HK-2 (cell line): ENCODE results near the gene TVP23A.
"Not testable (repeated sequence)": the region's sequence is repeated elsewhere in the genome, so short reads cannot be mapped to it uniquely, and the experiment has no call there.

ENCODE experiments used
- DNase-seq: peaks from one replicate; pipeline ENCODE4 v3.0.0-alpha.2; 2018; ENCODE audit not compliant: unreplicated experiment

The TVP23A gene

DNA sequence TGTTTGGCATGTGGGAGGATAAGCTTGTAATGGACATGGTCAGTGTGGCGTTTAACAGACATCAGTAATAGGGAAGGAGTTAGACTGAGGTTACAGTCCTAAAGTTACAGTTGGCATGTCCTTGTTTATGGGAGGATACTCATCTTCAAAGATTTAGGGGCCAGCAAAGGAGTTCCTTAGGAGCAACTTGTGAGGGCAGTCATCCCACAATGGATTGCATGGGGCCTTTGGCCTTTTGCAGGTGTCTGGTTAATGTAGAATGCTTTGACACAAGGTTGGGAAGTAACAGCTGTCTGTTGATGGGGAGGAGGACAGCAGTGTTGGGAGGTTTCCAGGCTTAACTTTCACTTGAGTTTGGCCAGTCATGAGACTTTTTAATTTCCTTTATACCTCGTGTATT, 72.8 kb downstream of the TVP23A start:
- DNase-seq: no peak

DNA sequence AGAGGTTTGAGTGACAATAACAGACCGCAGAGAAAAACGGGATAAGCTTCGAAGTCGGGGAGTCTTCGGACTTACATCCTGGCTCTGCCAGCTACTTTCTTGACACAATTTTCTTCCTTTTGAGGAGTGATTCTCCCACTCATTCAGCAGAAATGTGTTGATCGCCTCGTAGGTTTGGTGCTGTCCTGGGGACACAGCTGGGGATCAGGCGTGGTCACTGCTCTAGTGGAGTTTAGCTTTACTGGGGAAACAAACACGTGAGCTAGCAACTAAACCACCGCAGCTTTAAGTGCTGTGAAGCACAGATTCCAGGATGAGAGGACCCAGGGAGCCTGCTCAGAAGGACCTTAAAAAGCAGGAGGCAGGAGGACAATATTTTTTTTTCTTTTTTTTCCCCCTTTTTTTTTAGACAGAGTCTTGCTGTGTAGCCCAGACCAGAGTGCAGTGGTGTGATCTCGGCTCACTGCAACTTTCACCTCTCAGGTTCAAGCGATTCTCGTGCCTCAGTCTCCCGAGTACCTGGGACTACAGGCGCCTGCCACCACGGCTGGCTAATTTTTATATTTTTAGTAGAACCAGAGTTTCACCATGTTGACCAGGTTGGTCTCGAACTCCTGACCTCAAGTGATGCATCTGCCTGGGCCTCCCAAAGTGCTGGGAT, 74.1 kb downstream of the TVP23A start:
- DNase-seq: no peak

DNA sequence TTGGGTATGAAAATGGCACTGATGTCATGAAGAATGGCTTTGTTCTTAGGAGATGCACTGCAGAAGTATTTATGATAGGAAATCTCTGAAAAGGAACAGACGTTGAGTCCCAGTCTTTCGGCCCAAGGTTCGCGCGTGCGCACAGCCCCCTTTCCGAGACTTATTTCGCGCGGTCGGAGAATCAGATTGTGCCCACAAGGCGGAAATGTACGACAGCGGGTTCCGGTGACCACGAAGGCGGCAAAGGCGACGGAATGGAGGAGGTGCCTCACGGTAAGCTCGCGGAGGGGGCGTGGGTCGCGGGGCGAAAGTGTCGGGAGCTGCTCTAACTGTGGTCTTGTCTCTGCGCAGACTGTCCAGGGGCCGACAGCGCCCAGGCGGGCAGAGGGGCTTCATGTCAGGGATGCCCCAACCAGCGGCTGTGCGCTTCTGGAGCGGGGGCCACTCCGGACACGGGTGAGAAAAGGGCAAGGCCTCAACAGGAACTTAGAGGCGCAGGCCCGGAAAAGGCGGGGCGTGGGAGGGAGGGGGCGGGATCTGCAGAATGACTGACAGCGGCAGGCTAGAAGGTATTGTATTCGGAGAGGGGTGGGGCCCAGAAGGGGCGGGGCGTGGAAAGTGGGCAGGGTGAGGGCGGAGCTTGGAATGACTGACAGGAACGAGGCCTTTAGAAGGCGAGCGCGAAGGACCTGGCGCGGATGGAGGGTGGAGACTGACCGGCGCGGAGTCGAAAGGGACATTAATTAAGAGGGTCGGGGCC, 74.8 kb downstream of the TVP23A start, which contains the start of gene NUBP1:
Gene NUBP1, plus strand, starts transcription at position 233 of the 760 bp plus-strand sequence. Its CDS starts 22 bp downstream, at position 255.
- peak; percentile 96 for DNase-seq

DNA sequence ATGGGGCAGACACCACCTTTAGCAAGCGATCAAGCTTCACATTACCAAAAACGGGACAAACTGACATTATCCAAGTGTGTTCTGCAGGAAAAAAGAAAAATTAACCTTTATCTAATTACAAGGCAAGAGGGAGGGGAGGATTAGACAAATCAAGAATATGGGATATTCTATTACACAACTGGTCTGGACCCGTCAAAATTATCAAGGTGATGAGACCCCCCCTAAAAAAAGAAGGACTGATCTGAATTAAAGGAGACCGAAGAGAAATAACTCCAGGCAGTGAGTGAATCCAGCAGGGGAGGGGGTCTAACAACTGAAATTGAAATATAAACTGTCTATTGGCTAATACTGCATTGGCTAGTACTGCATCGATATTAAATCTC, 75.4 kb downstream of the TVP23A start:
- no peak for DNase-seq

DNA sequence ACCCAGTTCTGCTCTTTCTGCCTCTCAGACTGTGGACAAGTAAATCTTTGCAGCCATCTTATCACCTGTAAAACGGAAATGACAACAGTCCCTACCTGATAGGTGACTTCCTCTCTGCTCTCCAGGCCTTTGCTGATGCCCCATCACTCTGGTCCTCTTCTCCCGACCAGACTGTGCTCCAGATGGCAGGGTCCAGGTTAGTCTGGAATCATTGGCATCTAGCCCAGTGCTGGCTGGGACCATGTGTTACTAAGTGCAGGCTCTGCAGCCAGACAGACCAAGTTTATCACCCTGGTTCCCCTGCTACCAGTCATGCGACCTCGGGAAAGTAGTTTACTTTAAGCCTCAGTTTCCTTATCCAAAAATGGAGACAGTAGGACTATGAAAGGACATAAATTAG, 76.8 kb downstream of the TVP23A start:
- DNase-seq: no peak

DNA sequence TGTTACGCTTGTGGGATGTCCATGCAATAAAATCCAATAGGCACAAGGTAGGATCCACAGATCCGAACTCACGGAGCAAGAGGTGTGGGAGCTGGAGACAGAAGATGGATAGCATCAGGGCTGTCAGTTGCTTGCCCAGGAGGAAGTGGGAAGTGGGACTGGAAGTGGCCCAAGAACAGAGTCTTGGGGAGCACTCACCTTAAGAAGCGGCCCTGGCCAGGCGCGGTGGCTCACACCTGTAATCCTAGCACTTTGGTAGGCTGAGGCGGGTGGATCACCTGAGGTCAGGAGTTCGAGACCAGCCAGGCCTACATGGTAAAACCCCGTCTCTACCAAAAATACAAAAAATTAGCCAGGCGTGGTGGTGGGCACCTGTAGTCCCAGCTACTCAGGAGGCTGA, 77.3 kb downstream of the TVP23A start:
- DNase-seq: not testable (repeated sequence)

DNA sequence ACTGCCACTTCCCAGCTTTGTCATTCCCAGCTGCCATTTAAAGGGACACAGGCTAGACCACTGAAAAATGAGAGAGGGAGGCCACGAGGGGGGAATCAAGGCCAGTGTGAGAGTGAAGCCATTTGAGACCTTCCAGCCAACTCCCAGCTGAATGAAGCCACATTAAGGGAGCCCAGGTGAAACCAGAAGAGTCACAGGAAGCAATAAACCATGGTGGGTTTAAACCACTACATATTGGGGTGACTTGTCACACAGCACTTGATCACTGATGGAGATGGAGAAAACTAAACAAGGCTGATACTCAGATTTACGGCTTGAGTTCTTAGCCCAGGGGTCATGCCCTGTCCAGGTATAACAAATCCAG, 77.8 kb downstream of the TVP23A start:
- no peak for DNase-seq

DNA sequence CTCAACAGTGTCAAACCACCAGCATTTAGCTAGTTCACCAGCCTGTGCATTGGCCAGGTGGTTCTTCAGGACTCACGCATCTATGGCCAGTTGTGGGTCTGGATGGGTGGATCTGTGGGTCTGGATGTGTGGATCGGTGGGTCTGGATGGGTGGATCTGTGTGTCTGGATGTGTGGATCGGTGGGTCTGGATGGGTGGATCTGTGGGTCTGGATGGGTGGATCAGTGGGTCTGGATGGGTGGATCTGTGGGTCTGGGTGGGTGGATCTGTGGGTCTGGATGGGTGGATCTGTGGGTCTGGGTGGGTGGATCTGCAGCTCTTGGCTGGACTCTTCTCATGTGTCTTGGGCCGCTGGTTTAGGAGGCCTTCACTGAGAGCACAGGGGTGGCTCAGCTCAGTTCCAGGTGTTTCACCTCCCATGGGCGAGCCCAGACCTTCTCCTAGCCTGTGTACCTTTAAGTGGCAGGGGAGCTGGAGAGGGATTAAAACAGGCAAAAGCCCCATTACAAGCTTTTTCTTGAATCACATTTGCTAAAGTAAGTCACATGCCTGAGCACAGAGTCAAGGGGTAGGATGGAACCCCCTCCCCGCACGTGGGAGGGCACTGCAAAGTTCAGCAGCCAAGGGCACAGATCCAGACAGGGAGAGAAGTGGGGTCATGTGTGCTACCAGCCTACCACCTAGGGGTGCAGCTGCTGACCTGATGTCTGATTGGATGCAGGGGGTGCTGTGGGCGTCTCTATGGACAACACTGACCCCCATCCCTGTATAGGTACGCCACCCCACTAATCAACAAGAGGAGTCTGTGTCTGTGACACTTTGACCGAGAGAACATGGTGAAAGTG, 78.4 kb downstream of the TVP23A start:
- DNase-seq: no peak

DNA sequence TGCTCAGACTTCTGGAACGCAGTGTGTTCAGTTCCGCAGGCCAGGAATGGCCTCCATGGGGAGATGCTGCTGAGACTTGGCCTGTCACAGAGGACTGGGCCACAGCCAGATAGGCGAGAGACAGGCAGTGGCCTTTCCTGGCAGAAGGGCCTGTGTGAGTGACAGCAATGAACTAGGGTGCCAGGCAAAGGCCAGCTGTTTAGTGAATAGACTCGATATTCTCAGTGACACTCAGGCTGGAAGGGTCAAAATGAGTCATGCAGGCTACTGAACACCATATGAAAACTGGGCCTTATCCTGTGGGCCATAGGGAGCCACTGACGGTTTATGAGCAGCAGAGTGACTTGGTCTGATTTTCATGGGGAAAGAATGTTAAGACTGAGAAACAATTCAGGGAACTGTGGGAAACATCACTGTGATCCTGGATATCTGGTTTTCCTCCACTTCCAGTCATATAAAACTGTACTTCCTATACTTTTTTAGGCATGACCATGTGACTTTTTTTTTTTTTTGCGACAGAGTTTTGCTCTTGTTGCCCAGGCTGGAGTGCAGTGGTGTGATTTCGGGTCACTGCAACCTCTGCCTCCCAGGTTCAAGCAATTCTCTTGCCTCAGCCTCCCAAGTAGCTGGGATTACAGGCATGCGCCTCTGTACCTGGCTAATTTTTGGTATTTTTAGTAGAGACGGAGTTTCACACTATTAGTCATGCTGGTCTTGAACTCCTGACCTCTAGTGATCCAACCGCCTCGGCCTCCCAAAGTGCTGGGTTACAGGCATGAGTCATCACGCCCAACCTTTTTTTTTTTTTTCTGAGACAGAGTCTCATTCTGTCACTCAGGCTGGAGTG, 80.1 kb downstream of the TVP23A start:
- DNase-seq: peak; percentile 58

DNA sequence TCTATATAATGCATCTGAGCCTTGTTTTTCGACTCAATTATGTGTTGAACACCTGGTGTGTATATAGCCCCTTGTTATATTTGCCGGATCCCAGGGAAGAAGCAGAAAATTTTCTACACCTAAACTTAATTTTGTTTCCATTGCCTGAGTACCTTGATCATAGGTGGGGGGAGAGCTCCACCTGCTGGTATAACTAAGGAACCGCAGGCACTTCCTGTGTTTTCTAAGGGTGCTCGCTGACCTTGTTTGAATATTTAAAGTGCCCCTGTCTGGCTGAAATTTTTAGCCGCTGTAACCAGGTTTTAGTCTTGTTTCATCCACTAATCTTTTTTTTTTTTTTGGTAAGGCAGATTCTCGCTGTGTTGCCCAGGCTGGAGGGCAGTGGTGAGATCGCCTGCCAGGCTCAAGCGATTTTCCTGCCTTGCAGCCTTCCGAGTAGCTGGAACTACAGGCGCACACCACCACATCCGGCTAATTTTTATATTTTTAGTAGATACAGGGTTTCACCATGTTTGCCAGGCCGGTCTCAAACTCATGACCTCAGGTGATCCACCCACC, 81.4 kb downstream of the TVP23A start:
- DNase-seq: peak; percentile 55

DNA sequence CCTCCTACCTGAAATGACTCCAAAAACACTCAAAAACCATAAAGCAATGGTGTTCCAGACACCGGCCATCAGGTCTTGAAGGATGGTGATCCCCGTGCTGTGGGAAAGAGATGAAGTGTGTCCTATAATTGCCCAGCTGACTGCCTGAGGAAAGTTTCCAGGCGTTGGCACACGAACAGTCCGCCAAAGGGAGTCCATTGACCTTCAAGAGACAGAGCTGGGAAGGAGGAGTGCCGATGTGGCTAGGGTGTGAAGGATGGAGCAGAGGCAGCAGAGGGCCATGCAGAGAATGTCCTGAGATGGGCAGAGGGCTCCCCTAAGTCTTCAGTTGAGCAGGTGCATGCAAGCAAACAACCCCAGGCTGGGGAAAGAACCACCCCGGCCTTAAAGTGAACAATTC, 86.8 kb downstream of the TVP23A start:
- DNase-seq: no peak

DNA sequence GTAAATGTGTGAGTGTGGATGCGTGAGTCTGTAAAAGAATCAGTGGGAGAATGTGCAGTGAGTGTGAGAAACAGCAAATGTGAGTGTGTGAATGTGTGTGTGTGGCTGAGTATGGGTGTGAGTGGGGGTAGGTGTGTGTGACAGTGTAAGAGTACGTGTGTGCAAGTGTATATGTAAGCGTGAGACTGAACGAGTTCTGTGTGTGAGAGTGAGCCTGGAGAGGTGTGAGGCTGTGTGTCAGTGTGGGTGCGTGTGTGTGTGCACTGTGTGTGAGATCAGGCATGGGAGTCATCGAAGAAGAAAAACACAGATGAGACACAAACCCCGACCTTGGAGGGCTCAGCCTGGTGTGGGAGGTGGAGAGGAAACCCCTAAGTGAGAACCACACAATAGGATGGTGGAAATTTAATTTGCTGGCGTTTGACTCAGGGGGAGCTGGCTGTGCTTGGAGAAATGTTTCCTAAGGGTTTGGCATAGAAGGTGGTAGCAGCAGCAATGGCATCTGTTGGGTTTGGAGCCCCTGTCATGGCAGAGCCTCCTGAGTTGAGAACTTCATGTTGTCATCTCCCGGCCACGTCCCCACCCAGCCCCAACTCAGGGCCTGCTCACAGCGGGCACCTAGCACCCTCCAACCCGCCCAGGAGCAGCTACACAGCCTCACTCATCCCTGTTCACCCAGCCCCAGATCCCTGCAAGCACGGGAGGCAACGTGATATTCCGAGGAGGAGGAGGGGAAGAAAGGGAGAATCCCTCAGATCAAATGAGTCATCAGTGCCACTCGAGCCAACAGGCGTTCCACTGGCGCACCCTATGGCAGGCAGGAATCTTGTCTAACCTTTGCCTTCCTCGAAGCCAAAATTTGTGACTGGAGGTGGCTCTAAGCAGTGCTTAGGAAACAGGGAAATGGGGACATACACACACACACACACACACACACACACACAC, 89.2 kb downstream of the TVP23A start:
- peak; percentile 39 for DNase-seq

DNA sequence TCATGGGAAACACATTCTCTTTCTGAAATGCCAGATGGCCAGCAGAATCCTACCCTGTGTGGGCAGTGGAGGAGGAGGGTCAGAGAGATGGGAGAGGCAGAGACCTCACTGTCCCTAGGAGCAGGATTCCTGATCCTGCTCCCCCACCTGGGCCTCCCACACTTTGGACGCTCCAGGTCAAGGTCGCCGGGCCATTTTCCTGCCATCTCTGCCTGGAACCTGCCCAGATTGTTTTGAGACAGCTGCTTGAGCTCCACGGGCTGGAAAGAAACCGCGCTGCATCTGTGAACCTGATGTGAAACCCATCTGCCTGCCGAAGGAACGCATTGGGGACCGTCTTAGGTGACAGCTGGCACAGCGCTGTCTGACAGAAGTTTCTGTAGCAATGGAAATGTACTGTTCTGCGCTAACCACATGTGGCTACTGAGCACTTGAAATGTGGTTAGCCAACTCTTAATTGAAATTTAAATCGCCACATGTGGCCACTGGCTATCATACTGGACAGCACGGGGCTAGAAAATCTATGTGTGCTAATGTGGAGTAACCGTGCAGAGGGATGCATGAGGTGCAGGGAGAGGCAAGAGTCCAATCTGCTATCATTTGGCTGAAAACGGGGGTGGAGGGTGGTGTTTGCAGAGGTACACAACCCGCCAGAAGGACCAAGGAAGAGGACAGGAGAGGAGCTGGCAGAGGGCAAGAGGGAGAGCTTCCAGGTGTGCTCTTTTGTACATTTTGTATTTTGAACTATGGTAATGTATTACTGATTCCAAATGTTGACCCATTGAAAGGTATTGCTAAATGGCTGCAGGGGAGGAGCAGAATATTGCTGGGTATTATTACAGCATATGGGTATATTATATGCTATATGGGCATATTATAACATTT, 90.3 kb downstream of the TVP23A start:
- DNase-seq: no peak
